Endothelial cell (in vitro differentiated cells): ENCODE results near the gene DBN1. TPM values are rescaled to one million over a fixed set of nuclear protein-coding genes. Genes with fewer than 3 reads are reported as not detected.

ENCODE experiments used
- DNase-seq: peaks from one replicate; pipeline ENCODE4 v3.0.0; 2021; ENCODE audit warnings: low spot score
- H3K27ac Mint-ChIP-seq: one replicate; pipeline ENCODE4 v1.8.0; 2021; ENCODE audit warnings: mixed read lengths, inconsistent platforms; ENCODE audit not compliant: unreplicated experiment
- H3K27me3 Mint-ChIP-seq: one replicate; pipeline ENCODE4 v1.8.0; 2021; ENCODE audit warnings: mild to moderate bottlenecking, moderate library complexity, mixed read lengths, inconsistent platforms; ENCODE audit not compliant: unreplicated experiment
- H3K36me3 Mint-ChIP-seq: one replicate; pipeline ENCODE4 v1.8.0; 2021; ENCODE audit warnings: mild to moderate bottlenecking, low read depth, mixed read lengths, inconsistent platforms; ENCODE audit not compliant: unreplicated experiment
- H3K4me1 Mint-ChIP-seq: one replicate; pipeline ENCODE4 v1.8.0; 2021; ENCODE audit warnings: mild to moderate bottlenecking, mixed read lengths, inconsistent platforms; ENCODE audit not compliant: unreplicated experiment
- H3K4me3 Mint-ChIP-seq: one replicate; pipeline ENCODE4 v1.8.0; 2021; ENCODE audit warnings: mild to moderate bottlenecking, mixed read lengths, inconsistent platforms; ENCODE audit not compliant: unreplicated experiment
- H3K9me3 Mint-ChIP-seq: one replicate; pipeline ENCODE4 v1.8.0; 2021; ENCODE audit warnings: mixed read lengths, inconsistent platforms; ENCODE audit not compliant: unreplicated experiment
- CTCF ChIP-seq: fragments of 200-600 bp; sonication (generic); IDR thresholded peaks from one replicate; pipeline ENCODE4 v1.5.0; 2021; ENCODE audit warnings: antibody characterized with exemption; ENCODE audit not compliant: unreplicated experiment
- total RNA-seq: library from RNA; stranded (reverse); fragmentation: NEBNext Ultra II Directional; extraction: Animal tissue kit (Norgen Biotek cat#: 25700); gene quantifications from one replicate; pipeline ENCODE4 v1.2.1, GENCODE V29; 2021; ENCODE audit not compliant: unreplicated experiment

Gene DBN1
- total RNA-seq, 1 donor from 2014 or later = 315 TPM

DNA sequence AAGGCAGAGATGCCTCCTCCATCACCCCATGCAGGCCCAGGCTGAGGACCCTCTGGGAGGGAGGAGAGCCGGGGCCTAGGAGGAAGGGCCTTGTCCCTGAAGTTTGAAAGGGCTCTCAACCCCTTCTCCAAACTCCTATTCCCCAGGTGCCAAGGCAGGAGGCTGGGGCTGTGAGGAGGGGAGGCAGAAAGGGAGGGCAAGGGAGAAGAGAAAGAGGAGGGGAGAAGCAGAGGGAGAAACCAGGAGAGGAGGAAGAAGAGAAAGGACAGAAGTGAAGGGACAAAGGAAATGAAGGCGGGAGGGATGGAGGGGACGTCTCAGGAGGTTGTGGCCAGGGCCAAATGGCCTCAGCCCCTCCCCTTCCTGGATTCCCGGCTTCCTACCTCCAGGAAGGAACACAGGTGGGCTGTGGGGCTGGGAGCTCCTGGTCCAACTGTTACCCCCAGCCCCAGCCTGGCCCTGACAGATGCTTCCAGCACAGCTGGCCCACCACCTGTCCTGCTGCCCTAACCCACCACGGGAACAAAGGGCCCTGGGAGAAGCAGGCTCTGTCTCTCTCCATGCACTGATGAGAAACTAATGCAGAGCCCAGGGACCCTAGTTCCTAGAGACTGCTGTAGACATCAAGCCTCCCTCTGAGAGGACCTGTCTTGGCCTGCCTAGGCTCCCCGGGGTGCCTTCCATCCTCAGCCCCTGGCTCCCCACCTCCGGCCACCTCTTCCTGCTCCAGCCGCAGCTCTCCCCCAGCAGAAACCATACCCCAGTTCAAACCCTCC is 3.5 kb downstream of the DBN1 start:
- peaks cover 32% of the 10 kb centered on the region for H3K27me3 Mint-ChIP-seq
- TF ChIP-seq CTCF = no peak
- H3K36me3 Mint-ChIP-seq = peaks cover 43% of the 10 kb centered on the region
- peaks cover 32% of the 10 kb centered on the region for H3K4me1 Mint-ChIP-seq
- DNase-seq = no peak
- peak overlapping the region; percentile 83 for H3K4me3 Mint-ChIP-seq
- peak overlapping the region; percentile 75 for H3K27ac Mint-ChIP-seq
- H3K9me3 Mint-ChIP-seq = no peaks in the 10 kb centered on the region

DNA sequence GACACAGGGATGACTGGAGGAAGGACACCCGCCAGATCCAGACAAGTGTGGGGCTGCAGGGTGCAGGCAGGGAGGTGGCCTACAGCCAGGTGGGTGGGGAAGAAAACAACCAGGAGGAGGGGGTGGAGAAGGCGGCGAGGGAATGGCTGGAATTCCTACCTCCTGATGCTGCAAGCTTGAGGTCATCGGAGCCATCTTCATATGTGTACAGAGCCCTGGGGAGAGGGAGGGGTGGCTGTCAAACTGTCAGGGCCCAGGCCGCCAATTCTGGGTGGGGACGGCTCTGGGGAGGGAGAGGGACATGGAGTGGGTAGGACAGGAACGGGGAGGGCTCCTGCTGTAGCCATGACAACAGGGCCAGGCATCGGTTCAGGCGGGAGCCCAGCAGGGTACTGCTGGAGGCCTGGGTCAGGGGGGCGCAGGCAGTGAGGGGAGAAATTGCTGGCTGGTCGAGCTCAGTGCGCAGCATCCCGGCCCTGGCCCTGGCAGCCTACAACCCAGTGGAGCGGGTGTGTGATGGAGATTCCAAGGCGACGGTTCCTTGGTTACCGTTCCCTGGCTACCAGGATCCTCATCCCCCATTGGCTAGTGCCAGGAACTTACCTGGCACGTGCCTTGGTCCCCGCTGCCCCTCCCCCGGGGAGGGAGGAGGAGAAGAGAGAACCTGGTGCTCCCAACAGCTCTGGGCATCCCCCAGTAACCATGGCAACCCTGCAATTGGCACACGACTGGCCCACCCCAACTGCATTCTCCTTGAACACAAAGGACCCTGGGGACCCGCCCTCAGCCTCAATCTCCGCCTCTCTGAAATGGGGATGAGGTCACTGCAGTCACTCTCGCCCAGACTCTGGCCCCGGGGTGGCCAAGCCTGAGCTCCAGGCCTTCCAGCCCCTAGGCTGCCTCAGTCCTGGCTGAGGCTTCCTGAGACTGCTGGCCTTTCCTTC is 4.5 kb downstream of the DBN1 start:
- peak overlapping the region; percentile 31 for H3K4me3 Mint-ChIP-seq

GRCh38 chr5:177468329-177468684 is 5.1 kb downstream of the DBN1 start:
- Mint-ChIP-seq H3K27ac (no peak overlapping the region), H3K36me3 (peaks cover 44% of the 10 kb centered on the region), H3K4me3 (peak overlapping the region; percentile 31)

More for the DNA sequence above, 4.5 kb downstream of the DBN1 start:
- H3K27ac Mint-ChIP-seq = no peak overlapping the region
- DNase-seq = no peak
- peaks cover 41% of the 10 kb centered on the region for H3K36me3 Mint-ChIP-seq
- peaks cover 28% of the 10 kb centered on the region for H3K27me3 Mint-ChIP-seq
- no peak for TF ChIP-seq CTCF
- H3K9me3 Mint-ChIP-seq = no peaks in the 10 kb centered on the region
- peaks cover 25% of the 10 kb centered on the region for H3K4me1 Mint-ChIP-seq

DNA sequence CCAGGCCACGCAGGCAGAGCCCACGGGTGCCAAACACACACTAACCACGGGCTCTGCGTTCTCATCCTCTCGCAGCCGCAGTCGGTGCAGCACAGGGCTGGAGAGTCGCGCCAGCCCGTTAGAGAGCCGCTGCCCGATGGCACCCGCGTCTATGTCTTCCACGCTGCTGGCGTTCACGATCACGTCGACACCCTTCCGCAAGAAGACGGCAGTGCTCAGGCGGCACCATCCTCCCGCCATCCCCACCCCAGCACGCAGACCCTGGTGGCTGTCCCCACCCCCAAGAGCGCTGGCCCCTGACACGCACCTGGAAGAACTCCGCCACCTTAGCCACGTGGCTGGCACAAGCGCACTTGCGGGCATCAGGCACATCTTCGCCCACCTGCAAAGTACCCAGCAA is 6.0 kb downstream of the DBN1 start:
- Mint-ChIP-seq H3K4me1 (peaks cover 36% of the 10 kb centered on the region), H3K27ac (no peak overlapping the region), H3K36me3 (peaks cover 50% of the 10 kb centered on the region), H3K9me3 (no peaks in the 10 kb centered on the region), H3K27me3 (peaks cover 35% of the 10 kb centered on the region), H3K4me3 (peak overlapping the region; percentile 47)
- TF ChIP-seq CTCF = no peak
- no peak for DNase-seq

More at GRCh38 chr5:177468329-177468684, 5.1 kb downstream of the DBN1 start:
- TF ChIP-seq CTCF = no peak
- DNase-seq = no peak
- H3K9me3 Mint-ChIP-seq = no peaks in the 10 kb centered on the region
- peaks cover 29% of the 10 kb centered on the region for H3K27me3 Mint-ChIP-seq
- peaks cover 28% of the 10 kb centered on the region for H3K4me1 Mint-ChIP-seq
